Gastrocnemius medialis (tissue), 4 donors: ENCODE data around the gene CYB5RL.

Experiments
- POLR2A ChIP-seq, 2 donors: fragments of 450-650 bp; IDR thresholded peaks; one replicate each; pipeline ENCODE4 v1.6.1; 2017; ENCODE audit warnings: antibody characterized with exemption in 2 of 2, mild to moderate bottlenecking in 2 of 2, moderate library complexity in 2 of 2
- TF ChIP-seq, protein P1 (sequence below), 5 experiments: fragments of 450-650 bp in 3 of 5; fragments of 200-600 bp in 2 of 5; sonication (generic) in 2 of 5; IDR thresholded peaks in 4 of 5; conservative IDR thresholded peaks in 1 of 5; 1 replicate in 4 of 5; 2 replicates in 1 of 5; pipeline ENCODE4 v1.5.1; 2016 to 2019; ENCODE audit warnings: antibody characterized with exemption in 5 of 5, mild to moderate bottlenecking in 3 of 5, moderate library complexity in 3 of 5

DNA sequence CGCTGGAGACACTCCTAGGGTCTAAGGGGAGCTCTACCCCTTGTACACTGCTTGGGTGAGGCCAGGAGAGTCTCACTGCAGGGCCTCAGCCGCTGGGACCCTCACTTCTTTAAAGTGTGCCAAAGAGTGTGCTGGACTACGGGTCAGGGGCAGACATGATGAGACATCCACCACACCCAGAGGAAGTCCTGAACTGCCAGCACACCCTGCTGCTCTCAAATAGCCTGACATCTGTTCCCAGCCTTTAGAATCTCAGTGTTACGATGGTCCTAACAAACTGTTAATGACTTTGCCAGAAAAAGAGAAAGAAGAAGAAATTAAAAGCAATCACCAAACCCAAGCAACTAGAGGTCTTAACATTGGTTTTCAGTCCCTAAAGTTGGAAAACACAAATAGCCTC, 49.1 kb upstream of the CYB5RL start:
- TF ChIP-seq, protein P1, sequence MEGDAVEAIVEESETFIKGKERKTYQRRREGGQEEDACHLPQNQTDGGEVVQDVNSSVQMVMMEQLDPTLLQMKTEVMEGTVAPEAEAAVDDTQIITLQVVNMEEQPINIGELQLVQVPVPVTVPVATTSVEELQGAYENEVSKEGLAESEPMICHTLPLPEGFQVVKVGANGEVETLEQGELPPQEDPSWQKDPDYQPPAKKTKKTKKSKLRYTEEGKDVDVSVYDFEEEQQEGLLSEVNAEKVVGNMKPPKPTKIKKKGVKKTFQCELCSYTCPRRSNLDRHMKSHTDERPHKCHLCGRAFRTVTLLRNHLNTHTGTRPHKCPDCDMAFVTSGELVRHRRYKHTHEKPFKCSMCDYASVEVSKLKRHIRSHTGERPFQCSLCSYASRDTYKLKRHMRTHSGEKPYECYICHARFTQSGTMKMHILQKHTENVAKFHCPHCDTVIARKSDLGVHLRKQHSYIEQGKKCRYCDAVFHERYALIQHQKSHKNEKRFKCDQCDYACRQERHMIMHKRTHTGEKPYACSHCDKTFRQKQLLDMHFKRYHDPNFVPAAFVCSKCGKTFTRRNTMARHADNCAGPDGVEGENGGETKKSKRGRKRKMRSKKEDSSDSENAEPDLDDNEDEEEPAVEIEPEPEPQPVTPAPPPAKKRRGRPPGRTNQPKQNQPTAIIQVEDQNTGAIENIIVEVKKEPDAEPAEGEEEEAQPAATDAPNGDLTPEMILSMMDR (IDR thresholded peaks at IDR 0.05 in 4 of 5, conservative IDR thresholded peaks at IDR 0.05 in 1 of 5), result no peak
- TF ChIP-seq POLR2A (IDR thresholded peaks at IDR 0.05), result no peak
